ENCODE results near the gene ILDR1.
"Not testable (repeated sequence)": the region's sequence is repeated elsewhere in the genome, so short reads cannot be mapped to it uniquely, and the experiment has no call there.

Gene ILDR1

GRCh38 chr3:122021811-122022401 is at the start of gene ILDR1:
Gene ILDR1, minus strand, starts transcription at chr3:122022247. Its CDS starts 170 bp downstream, at chr3:122022077.
- no peak for DNase-seq

GRCh38 chr3:122067588-122068240 is 45.7 kb upstream of the ILDR1 start:
- no peak for DNase-seq

- no peak for DNase-seq
Measured at GRCh38 chr3:122067214-122067550, 45.1 kb upstream of the ILDR1 start.

GRCh38 chr3:122066331-122067213 is 44.5 kb upstream of the ILDR1 start:
- DNase-seq: no peak

- no peak for DNase-seq
Measured at GRCh38 chr3:122064326-122064725, 42.3 kb upstream of the ILDR1 start.

- DNase-seq: no peak
Measured at GRCh38 chr3:122063908-122064307, 41.9 kb upstream of the ILDR1 start.

GRCh38 chr3:122060040-122060698 is 38.1 kb upstream of the ILDR1 start:
- no peak for DNase-seq

- DNase-seq: no peak
Measured at GRCh38 chr3:122058294-122058693, 36.2 kb upstream of the ILDR1 start.

- no peak for DNase-seq
Measured at GRCh38 chr3:122057671-122058070, 35.6 kb upstream of the ILDR1 start.

GRCh38 chr3:122055215-122055614 is 33.2 kb upstream of the ILDR1 start, which contains the start of gene CD86:
Gene CD86, plus strand, starts transcription at chr3:122055362. Its CDS starts 128 bp downstream, at chr3:122055490.
- DNase-seq: no peak

GRCh38 chr3:122052968-122053367 is 30.9 kb upstream of the ILDR1 start:
- no peak for DNase-seq

- DNase-seq: not testable (repeated sequence)
Measured at GRCh38 chr3:122047773-122048172, 25.7 kb upstream of the ILDR1 start.

- DNase-seq: not testable (repeated sequence)
Measured at GRCh38 chr3:122047296-122047695, 25.2 kb upstream of the ILDR1 start.

- DNase-seq: no peak
Measured at GRCh38 chr3:122033023-122033422, 11.0 kb upstream of the ILDR1 start.

GRCh38 chr3:122032531-122032930 is 10.5 kb upstream of the ILDR1 start:
- no peak for DNase-seq

- no peak for DNase-seq
Measured at GRCh38 chr3:122031123-122031468, 9.0 kb upstream of the ILDR1 start.

- DNase-seq: no peak
Measured at GRCh38 chr3:122030381-122031122, 8.5 kb upstream of the ILDR1 start.

GRCh38 chr3:122025296-122025695 is 3.2 kb upstream of the ILDR1 start:
- no peak for DNase-seq

GRCh38 chr3:122024800-122025199 is 2.8 kb upstream of the ILDR1 start:
- no peak for DNase-seq

- DNase-seq: no peak
Measured at GRCh38 chr3:122023335-122023910, 1.4 kb upstream of the ILDR1 start.

GRCh38 chr3:122021037-122021436 is 1.0 kb downstream of the ILDR1 start:
- no peak for DNase-seq

- DNase-seq: no peak
Measured at GRCh38 chr3:122019493-122019892, 2.6 kb downstream of the ILDR1 start.

Data from femur (tissue), 1 donor.